ENCODE measurements around the gene IFI27L1. TPM values are rescaled to one million over a fixed set of nuclear protein-coding genes. Genes with fewer than 3 reads are reported as not detected.

The IFI27L1 gene
- total RNA-seq, 4 donors from 2014 or later, result 7.1 to 32.8 (median 14.3) TPM

GRCh38 chr14:94132285-94132887 is 51.3 kb downstream of the IFI27L1 start:
- Histone ChIP-seq H3K4me1 (peaks cover 0 to 3% of the 10 kb centered on the region in 2 donors), H3K9me3 (no peaks in the 10 kb centered on the region), H3K27me3 (no peaks in the 10 kb centered on the region), H3K36me3 (no peaks in the 10 kb centered on the region), H3K27ac (no peak overlapping the region), H3K4me3 (no peak overlapping the region)
- intact Hi-C loops (cut with DNase I; ENCODE audit: low total_unique reads), result no loop called here
- no peak for TF ChIP-seq POLR2A (IDR thresholded peaks at IDR 0.05)
- peak; percentile 66 to 76 (median 72) for TF ChIP-seq CTCF (IDR thresholded peaks at IDR 0.05)
- peak in 1 of 2 donors; percentile 62 for DNase-seq

GRCh38 chr14:94135476-94135875 is 54.4 kb downstream of the IFI27L1 start:
- Histone ChIP-seq H3K36me3 (no peaks in the 10 kb centered on the region), H3K4me3 (no peak overlapping the region), H3K27me3 (no peaks in the 10 kb centered on the region), H3K9me3 (no peaks in the 10 kb centered on the region), H3K4me1 (no peaks in the 10 kb centered on the region), H3K27ac (no peak overlapping the region)
- intact Hi-C loops (cut with DNase I; ENCODE audit: low total_unique reads), result no loop called here
- TF ChIP-seq CTCF (IDR thresholded peaks at IDR 0.05) (no peak), POLR2A (IDR thresholded peaks at IDR 0.05) (no peak)
- DNase-seq, result no peak

- no peak overlapping the region for H3K4me3 ChIP-seq
- no peaks in the 10 kb centered on the region for H3K4me1 ChIP-seq
- peak; percentile 85 to 86 for DNase-seq
- TF ChIP-seq POLR2A (IDR thresholded peaks at IDR 0.05) (no peak), CTCF (IDR thresholded peaks at IDR 0.05) (peak; percentile 91 to 98 (median 93))
- intact Hi-C loops (cut with DNase I; ENCODE audit: low total_unique reads), result loop anchor here (2.0 kb wide), 1 partner anchor 100 kb away; no protein-coding TSS in a partner anchor
- H3K27me3 ChIP-seq, result no peaks in the 10 kb centered on the region
- H3K36me3 ChIP-seq, result no peaks in the 10 kb centered on the region
- no peaks in the 10 kb centered on the region for H3K9me3 ChIP-seq
- H3K27ac ChIP-seq, result no peak overlapping the region
Observed at GRCh38 chr14:94136575-94137331, 55.6 kb downstream of the IFI27L1 start.

GRCh38 chr14:94138251-94138650 is 57.1 kb downstream of the IFI27L1 start:
- Histone ChIP-seq H3K27me3 (no peaks in the 10 kb centered on the region), H3K36me3 (no peaks in the 10 kb centered on the region), H3K9me3 (no peaks in the 10 kb centered on the region), H3K4me1 (no peaks in the 10 kb centered on the region), H3K4me3 (no peak overlapping the region), H3K27ac (no peak overlapping the region)
- intact Hi-C loops (cut with DNase I; ENCODE audit: low total_unique reads), result no loop called here
- DNase-seq, result no peak
- no peak for TF ChIP-seq POLR2A (IDR thresholded peaks at IDR 0.05)
- TF ChIP-seq CTCF (IDR thresholded peaks at IDR 0.05), result no peak

- Histone ChIP-seq H3K27ac (no peak overlapping the region), H3K4me1 (no peaks in the 10 kb centered on the region), H3K9me3 (no peaks in the 10 kb centered on the region), H3K4me3 (no peak overlapping the region), H3K27me3 (no peaks in the 10 kb centered on the region), H3K36me3 (no peaks in the 10 kb centered on the region)
- intact Hi-C loops (cut with DNase I; ENCODE audit: low total_unique reads), result no loop called here
- no peak for TF ChIP-seq POLR2A (IDR thresholded peaks at IDR 0.05)
- TF ChIP-seq CTCF (IDR thresholded peaks at IDR 0.05), result no peak
- DNase-seq, result no peak
Observed at GRCh38 chr14:94139006-94139405, 57.9 kb downstream of the IFI27L1 start.
